ENCODE results near the gene AJAP1.

Gene AJAP1

DNA sequence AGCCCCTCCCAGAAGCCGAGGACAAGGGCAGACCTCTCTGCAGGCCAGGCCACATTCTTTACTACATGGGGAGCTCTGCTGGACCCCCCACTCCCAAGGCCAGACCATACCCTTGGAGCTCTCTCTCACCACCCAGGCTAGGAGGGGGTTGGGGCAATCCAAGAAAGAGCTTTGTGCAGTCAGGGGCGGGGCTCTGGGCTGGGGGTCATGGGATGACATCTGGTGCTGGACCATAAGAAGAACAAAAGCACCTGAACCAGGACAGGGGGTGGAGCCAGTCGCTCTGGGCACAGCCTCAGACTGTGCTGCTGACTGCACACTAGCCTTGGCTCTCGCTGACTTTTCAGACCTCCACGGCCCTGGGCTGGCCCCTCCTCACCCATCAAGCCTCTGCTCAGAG lies 23.1 kb upstream of the AJAP1 start:
- no peak for DNase-seq

DNA sequence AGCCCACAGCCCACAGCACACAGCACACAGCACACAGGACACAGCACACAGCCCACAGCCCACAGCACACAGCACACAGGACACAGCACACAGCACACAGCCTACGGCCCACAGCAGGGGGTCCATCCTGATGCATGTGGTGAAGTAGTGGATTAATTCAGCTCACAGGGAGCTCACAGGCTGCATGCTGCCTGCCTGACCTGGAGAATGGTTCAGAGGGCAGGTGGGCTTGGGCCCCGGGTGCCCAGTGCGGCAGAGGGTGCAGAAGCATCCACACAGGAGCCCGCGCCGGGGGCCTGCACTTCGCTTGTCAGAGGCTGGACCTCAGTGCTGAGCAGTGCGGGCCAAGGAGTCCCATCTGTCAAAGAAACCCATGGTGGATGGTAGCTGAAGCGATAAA lies 21.1 kb upstream of the AJAP1 start:
- DNase-seq: no peak

DNA sequence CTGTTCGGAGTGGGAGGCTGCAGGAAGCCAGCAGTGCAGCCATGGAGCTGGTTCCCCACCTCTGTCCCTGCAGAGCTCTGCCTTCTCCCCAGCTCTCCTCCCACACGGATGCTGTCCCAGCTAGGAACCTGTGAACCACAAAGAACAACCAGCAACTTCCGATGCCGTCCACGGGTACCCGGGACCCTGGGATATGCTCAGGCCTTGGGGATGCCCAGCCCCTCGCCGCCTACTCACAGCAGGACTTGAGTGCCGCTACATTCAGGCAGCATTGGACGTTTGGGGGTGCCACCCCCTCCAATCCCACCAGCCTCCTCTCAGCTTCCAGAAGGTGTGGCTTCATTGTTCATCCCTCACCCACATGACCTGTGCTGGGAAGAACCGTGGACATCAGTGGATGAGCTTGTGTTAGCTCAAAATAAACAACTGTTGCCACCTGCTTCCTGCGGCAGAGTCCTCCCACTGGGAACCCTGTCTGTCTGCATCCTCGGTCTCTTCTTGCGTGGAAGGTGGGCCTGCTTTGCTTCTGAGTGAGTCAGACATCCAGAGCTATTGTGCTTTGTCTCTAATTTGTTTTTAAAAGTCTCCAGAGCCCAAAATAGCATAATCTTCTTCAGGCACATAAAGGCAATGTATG lies 20.1 kb upstream of the AJAP1 start:
- DNase-seq: no peak

DNA sequence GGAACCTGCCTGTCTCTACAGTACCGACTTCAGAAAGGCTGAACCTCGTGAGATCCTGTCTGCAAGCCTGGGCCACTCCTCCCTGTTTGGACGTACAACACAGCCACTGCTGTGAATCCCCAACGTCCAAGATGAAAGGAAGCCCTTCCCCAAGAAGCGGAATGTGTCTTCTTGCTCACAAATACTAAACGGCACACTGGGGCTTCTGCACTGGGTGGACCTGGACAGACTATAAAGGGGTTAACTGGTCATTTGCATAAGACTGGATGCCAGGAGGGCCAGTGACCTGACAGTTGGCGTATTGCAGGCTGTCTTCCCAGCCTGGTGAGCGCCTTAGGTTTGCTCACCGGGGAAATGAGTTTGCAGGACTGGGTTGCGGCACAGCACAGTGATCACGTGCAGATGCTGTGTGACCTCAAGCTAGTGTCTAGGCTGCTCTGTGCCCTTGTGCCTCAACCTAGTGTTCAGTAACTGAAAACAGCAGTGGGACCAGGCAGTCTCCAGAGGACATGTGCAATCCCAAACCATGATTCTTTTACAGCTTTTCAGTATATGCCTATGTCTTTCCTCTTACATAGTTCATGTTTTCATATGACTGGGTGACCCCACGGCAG lies 19.5 kb upstream of the AJAP1 start:
- DNase-seq: no peak

DNA sequence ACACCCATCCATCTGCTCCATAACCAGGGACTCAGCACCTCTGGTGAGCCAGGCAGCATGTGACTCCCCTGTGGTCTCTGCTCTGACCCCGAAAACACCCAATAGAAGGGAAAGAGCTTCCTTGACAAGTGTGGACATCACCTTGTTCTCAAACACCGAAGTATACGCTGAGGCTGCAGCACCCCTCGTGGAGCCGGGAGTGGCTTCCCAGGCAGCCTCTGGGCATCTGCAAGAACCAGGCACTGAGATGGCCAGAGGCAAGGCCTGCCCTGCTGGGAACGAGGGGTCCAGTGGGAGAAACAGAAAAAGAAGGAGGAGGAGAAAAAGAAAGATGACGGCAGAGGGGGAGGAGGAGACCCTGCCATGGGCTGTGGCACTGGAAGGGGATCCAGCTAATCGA lies 18.2 kb upstream of the AJAP1 start:
- DNase-seq: no peak

DNA sequence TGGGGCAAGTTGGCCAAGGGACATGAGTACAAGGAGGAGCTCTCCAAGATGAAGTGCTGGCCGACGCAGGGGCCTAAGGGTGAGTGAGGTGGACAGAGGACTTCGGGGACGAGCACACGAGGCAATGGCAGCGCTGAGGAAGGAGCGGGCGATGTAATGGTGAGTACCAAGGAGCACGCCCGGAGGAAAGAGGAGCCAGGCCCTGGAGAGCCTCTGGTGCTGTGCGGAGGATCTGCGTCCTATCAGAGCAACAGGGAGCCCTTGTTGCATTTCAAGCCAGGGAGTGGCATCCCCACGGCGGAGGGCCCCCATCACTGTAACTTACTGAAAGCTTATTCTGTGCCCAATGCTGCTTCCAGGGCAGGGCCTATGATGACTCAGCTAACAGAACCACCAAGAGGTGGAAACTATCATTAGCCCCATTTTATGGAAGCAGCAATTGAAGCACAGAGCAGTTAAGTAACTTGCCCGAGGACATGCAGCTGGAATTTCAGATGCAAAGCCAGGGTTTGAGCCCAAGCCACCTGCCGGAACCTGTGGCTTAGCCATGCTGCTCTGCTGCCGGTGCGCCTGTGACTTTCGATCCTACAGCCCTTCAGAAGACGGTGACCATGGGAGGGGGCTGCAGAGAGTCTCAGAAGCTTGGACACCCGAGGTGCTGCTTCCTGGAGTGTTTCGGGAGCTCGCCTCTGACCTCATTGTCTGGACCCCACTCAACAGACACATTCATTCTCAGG lies 17.6 kb upstream of the AJAP1 start:
- DNase-seq: no peak

DNA sequence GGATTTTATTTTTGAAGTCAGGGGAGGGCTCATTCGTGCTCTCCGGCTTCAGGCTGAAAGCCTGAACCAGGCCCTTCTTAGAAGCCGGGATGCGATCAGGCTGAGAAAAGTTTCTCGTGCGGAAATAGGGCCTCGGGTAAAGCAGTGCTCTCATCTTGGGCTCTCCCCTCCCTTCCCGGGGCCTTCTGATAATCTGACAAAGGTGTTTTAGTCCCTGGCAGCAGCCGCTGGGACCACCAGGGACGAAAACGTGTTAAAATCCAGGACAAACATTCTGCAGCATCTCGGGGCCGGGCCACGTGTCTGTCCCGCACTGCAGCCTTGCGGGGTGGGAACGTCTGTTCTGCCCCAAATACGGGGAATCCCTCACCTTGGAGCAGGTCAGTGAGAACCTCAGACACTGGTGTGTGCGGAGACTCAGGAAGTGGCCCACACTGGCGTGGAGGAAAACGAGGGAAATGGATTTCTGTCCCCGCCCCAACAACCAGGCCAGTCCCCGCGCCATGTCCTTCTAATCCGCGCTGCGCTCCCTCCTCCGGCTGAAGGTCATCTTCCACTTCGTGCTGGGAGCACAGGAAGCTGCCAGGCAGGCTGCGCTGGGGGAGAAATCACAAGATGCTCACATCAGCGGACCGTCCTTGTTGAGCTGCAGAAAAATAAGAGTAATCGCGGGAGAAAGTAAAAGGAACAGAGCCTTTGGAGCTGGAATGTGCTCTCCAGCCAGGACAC lies 16.6 kb upstream of the AJAP1 start:
- DNase-seq: no peak

DNA sequence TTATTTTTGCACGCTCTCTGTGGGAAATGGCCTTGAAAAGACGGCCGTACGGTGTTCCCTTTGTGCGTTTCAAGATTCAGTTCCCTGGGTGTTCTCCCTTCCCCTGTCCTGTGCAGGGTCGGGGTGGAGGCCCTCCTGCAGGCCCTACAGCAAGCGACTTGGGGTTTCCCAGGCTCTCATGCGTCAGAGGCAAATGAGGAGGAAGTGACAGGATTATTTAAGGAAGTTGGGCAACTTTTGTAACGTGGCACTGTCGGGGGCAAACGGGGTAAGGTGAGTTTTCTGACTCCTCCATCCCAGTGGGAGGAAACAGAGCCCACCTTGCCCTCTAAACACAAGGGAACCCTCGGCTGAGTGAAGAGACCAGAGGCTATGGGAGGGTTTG lies 16.1 kb upstream of the AJAP1 start:
- no peak for DNase-seq

DNA sequence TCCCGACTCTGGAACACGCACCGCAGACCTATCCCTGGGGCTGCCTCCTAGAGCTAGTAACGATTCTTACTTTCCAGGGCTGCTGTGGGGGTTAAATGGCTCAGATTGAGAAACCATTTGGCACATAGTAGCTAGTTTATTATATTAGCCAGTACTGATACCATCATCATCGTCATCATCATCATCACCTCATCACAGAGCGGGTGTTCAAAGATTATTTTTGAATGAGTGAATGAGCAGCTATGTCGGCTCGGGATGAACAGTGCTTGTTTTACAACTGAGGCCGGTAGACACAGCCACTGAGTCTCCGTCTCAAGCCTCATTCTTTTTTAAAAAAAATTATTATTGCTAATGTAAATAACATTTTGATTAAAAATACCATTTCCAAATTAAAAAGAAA lies 13.5 kb upstream of the AJAP1 start:
- no peak for DNase-seq

DNA sequence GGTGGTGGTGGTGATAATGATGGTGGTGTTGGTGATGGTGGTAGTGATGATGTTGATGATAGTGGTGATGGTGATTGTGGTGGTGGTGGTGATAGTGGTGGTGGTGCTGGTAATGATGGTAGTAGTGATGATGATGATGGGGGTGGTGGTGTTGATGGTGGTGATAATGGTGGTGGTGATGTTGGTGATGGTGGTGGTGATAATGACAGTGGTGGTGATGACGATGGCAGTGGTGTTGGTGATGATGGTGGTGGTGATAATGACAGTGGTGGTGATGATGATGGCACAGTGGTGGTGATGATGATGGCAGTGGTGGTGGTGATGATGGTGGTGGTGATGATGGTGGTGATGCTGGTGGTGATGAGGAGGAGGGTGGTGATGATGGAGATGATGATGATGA lies 7.0 kb upstream of the AJAP1 start:
- DNase-seq: no peak

DNA sequence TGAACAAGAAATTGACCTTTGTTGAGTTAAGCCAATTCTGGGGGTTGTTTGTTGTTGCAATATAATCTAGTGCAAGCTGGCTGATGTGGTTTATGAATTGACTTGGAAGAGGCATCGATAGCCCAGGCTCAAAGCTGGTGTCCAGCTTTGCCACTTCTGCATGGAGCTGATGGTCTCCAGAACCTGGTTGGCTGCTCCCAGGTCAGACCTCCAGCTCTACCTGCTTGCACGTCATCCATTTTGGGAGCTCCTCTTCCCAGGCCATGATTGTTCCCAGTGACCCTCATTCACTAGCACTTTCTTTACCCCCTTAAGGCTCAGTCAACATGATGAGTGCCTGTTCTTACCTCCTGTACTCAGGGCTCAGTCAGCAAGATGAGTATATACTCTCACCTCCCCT lies 5.8 kb upstream of the AJAP1 start:
- DNase-seq: no peak

- no peak for DNase-seq
Observed at GRCh38 chr1:4650481-4650880, 3.9 kb upstream of the AJAP1 start.

DNA sequence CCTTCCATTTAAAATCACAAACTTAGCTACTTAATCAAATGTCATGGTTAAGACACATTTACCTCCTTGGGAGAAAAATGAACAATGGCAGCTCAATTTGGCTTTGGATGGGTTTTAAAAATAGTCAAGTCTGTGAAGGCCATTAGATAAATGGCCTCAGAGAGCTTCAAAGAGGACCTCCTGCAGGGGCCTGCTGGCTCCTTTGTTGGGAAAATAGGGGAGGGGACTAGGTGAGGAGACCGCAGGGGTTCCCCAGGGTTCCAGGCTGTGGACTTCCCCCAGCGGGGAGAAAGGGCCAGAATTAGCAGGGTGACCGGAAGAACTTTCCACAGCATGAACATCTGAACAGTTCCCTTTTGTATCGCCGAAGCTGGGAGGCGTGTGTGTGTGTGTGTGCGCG lies 3.4 kb upstream of the AJAP1 start:
- DNase-seq: no peak

- DNase-seq: peak in 1 of 2 experiments; percentile 25
Observed at GRCh38 chr1:4652631-4653327, 1.6 kb upstream of the AJAP1 start.

GRCh38 chr1:4653328-4653660 lies 1.1 kb upstream of the AJAP1 start:
- no peak for DNase-seq

DNA sequence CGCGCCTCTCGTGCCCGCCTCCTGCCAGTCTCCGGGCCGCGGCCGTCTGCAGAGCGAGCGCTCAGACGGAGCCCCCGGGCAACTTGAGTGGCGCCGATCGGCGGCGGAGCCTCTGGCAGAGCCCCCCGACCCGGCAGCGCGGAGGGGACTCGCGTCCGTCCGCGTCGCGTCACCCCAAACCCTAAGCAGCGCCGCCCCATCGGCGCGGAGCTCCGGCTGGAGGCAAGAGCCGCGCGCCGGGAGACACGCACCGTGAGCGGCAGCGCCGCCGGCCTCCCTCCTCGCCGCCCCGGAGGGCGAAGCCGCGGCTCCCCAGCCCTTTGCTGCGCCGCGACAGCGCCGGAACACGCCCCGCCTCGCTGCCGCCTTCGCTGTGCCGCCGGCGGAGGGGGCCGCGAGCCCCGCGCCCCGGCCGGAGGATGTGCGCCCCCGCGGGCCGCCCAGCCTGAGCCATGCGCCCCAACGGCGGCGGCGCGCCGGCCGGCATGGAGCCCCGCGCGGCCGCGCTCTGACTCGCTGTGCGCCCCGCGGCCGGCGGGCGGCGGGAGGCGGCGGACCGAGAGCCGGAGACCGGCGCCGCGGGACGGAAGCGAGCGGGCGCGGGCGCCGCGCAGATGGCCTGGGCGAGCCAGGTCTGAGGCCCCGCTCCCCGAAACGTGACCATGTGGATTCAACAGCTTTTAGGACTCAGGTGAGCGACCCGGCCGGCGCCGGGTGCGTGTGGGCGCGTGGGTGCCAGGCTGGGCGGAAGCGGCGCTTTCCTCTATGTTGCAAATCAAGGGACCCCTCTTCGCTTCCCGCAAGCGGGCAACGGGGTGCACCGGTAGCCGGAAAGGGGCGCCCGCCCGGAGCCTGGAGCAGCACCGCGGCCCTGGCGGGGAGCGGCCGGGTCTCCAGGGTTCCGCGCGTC lies 610 bp downstream of the AJAP1 start:
- no peak for DNase-seq

- DNase-seq: peak in 1 of 2 experiments; percentile 22
Observed at GRCh38 chr1:4655674-4656532, 1.5 kb downstream of the AJAP1 start.

DNA sequence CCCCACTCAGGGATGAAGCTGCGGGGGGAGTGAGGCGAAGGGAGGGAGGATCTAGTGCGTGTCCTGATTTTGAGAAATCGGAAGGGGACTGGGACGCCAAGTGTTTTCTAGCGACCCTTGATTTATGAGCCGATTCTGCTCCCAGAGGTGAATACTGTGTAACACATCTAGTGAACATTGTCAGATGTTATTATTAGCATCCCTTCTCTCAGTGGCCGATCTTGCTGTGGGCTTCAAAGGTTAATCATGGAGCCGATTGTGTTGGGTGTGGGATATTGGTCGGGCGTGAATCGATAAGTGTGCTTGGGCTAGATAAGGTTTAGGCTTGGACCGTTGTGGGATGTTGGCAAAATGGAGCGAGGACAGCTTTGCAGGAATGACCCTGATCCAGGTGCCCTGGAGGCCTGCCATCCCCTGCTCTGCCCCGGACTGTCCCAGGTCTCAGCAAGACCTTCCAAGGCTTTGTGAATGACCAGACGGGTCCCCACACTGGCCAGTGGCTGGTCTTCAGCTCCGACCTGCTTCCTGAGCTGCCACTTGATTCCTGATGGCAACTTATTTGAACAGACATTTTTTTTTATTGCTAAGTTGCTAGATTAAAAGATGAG lies 2.2 kb downstream of the AJAP1 start:
- DNase-seq: no peak

DNA sequence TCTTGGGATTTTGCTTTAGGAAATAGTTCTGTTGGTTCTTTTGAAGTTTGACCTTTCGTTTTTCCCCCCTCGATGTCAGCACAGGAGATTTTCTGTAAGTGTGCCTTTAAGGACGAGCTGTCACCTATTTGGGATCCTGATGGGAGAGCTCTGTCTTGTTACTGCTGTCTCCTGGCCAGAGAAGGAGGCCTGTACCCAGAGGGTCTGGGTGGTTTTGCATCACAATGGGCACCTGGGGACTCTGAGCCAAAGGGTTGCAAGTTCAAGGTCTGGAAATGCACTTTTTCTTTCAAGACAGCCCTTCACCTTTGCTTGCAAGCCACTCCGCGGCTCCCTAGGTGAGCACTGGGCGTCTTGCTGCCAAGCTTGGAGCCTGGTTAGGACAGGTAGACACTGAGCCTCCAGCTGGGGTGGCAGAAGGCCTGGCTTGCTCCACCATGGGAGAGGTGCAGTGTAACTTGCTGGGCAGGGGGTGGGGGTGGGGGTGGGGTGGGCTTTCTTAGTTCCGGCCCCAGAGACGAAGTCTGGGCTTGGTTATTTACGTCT lies 2.9 kb downstream of the AJAP1 start:
- DNase-seq: no peak

GRCh38 chr1:4657960-4658541 lies 3.6 kb downstream of the AJAP1 start:
- DNase-seq: no peak

Data from NCI-H1930 (cell line).